A549 (cell line): ENCODE results near the gene EID1. TPM values are rescaled to one million over a fixed set of nuclear protein-coding genes. Genes with fewer than 3 reads are reported as not detected.
A peak's percentile ranks its signal among the peaks of the same experiment; 100 is the strongest.

ENCODE experiments used
- ATAC-seq, 2 experiments: fragments of 200-7000 bp in 1 of 2; fragments of >200 bp in 1 of 2; cut with Nextera tagmentation in 1 of 2; cut with Tn5 transposase in 1 of 2; 3 replicates each; pipeline versions ENCODE4 v1.8.0 to v1.9.1; 2018 to 2020; ENCODE audit warnings: mild to moderate bottlenecking in 1 of 2, moderate library complexity in 1 of 2
- CTCF ChIA-PET: fragments of 300-600 bp; sonication (Branson Sonifier 250); formaldehyde crosslinking; extraction: SDS; loops from one replicate; lab custom pipeline; 2021; ENCODE audit warnings: antibody characterized with exemption, inconsistent platforms; lab: Yijun Ruan, JAX
- POLR2A ChIA-PET: fragments of 350-600 bp; formaldehyde crosslinking; extraction: SDS; loops from one replicate; lab custom pipeline; 2021; ENCODE audit warnings: antibody characterized with exemption, inconsistent platforms; lab: Yijun Ruan, JAX
- DNase-seq, 2 experiments: peaks; one replicate each; pipeline versions ENCODE4 v3.0.0 to v3.0.0-alpha.2; 2011 to 2016; ENCODE audit warnings: low read depth in 1 of 2, low spot score in 1 of 2
- FAIRE-seq: peaks from 2 replicates; lab custom pipeline; 2011; peaks lifted over from hg19 to GRCh38; lab: Jason Lieb, UNC
- H3K27ac ChIP-seq, 2 experiments: fragments of >200 bp; sonication (Bioruptor Twin); formaldehyde crosslinking; 3 replicates each; pipeline ENCODE4 v1.5.1; 2016 to 2017
- H3K4me1 ChIP-seq: fragments of >200 bp; sonication (Bioruptor Twin); formaldehyde crosslinking; 3 replicates; pipeline ENCODE4 v1.6.1; 2016
- H3K4me2 ChIP-seq: fragments of >200 bp; sonication (Bioruptor Twin); formaldehyde crosslinking; 3 replicates; pipeline ENCODE4 v1.6.1; 2016
- H3K4me3 ChIP-seq: fragments of >200 bp; sonication (Bioruptor Twin); formaldehyde crosslinking; 3 replicates; pipeline ENCODE4 v1.5.1; 2016
- H3K9me3 ChIP-seq: fragments of >200 bp; sonication (Bioruptor Twin); formaldehyde crosslinking; 3 replicates; pipeline ENCODE4 v1.6.1; 2016
- BHLHE40 ChIP-seq: IDR thresholded peaks from 2 replicates; pipeline ENCODE4 v1.6.1; 2012; ENCODE audit warnings: low read depth, low read length, inconsistent platforms
- CBX2 ChIP-seq: fragments of 200-600 bp; sonication (generic); IDR thresholded peaks from 2 replicates; pipeline ENCODE4 v1.6.1; 2016; ENCODE audit warnings: low read depth, mild to moderate bottlenecking, borderline replicate concordance
- FOSL2 ChIP-seq, 2 experiments: fragments of 450-650 bp in 1 of 2; fragments of >200 bp in 1 of 2; sonication (Bioruptor Twin) in 1 of 2; formaldehyde crosslinking; IDR thresholded peaks; 2 replicates each; pipeline versions ENCODE4 v1.5.0 to v1.6.1; 2016 to 2020; ENCODE audit warnings: mild to moderate bottlenecking in 1 of 2, moderate library complexity in 1 of 2
- FOXS1 ChIP-seq: fragments of 250-450 bp; sonication (Bioruptor Pico); IDR thresholded peaks from 2 replicates; pipeline ENCODE4 v1.5.0; 2020; ENCODE audit warnings: mild to moderate bottlenecking, moderate library complexity
- GATA3 ChIP-seq: IDR thresholded peaks from 2 replicates; pipeline ENCODE4 v1.6.1; 2012; ENCODE audit warnings: borderline replicate concordance
- HOXB13 ChIP-seq: fragments of 250-450 bp; sonication (Bioruptor Pico); IDR thresholded peaks from 2 replicates; pipeline ENCODE4 v1.5.0; 2020; ENCODE audit warnings: low read depth, mild to moderate bottlenecking, moderate library complexity
- HOXB5 ChIP-seq: fragments of 250-450 bp; sonication (Bioruptor Pico); IDR thresholded peaks from 2 replicates; pipeline ENCODE4 v1.5.0; 2020; ENCODE audit warnings: mild to moderate bottlenecking, moderate library complexity
- JUN ChIP-seq, 2 experiments: fragments of >200 bp; sonication (Bioruptor Twin); formaldehyde crosslinking; IDR thresholded peaks; 2 replicates in 1 of 2; 3 replicates in 1 of 2; pipeline ENCODE4 v1.6.1; 2016 to 2017
- MAZ ChIP-seq: fragments of 150-350 bp; IDR thresholded peaks from 2 replicates; pipeline ENCODE4 v1.6.1; 2014; ENCODE audit warnings: antibody characterized with exemption, low read depth, low read length, borderline replicate concordance
- MYC ChIP-seq: IDR thresholded peaks from 2 replicates; pipeline ENCODE4 v1.6.1; 2012; ENCODE audit warnings: mild to moderate bottlenecking, inconsistent platforms, low read length, improper control_type of control experiment, borderline replicate concordance
- NFE2L2 ChIP-seq: fragments of 150-350 bp; conservative IDR thresholded peaks from 2 replicates; pipeline ENCODE4 v1.6.1; 2014; ENCODE audit warnings: low read length
- NR3C1 ChIP-seq: fragments of >200 bp; sonication (Bioruptor Twin); formaldehyde crosslinking; IDR thresholded peaks from 3 replicates; pipeline ENCODE4 v1.6.1; 2017
- PHF8 ChIP-seq: fragments of 200-600 bp; sonication (generic); IDR thresholded peaks from 2 replicates; pipeline ENCODE4 v1.6.1; 2016; ENCODE audit warnings: low read depth, mild to moderate bottlenecking, antibody characterized with exemption, moderate library complexity, borderline replicate concordance
- POLR2A ChIP-seq: IDR thresholded peaks from 2 replicates; pipeline ENCODE4 v1.6.1; 2012; ENCODE audit warnings: mild to moderate bottlenecking, low read length
- RAD21 ChIP-seq, 2 experiments: fragments of >200 bp in 1 of 2; sonication (Bioruptor Twin) in 1 of 2; formaldehyde crosslinking in 1 of 2; IDR thresholded peaks in 1 of 2; conservative IDR thresholded peaks in 1 of 2; 2 replicates in 1 of 2; 3 replicates in 1 of 2; pipeline ENCODE4 v1.6.1; 2012 to 2018; ENCODE audit warnings: inconsistent platforms in 1 of 2
- RARB ChIP-seq: fragments of 250-450 bp; sonication (Bioruptor Pico); IDR thresholded peaks from 2 replicates; pipeline ENCODE4 v1.8.0; 2021; ENCODE audit warnings: mild to moderate bottlenecking, moderate library complexity
- RFX5 ChIP-seq: fragments of 450-650 bp; IDR thresholded peaks from 2 replicates; pipeline ENCODE4 v1.7.1; 2014; ENCODE audit warnings: antibody characterized with exemption, mild to moderate bottlenecking, moderate library complexity
- SMC3 ChIP-seq: fragments of >200 bp; sonication (Bioruptor Twin); formaldehyde crosslinking; IDR thresholded peaks from 3 replicates; pipeline ENCODE4 v1.6.1; 2018; ENCODE audit warnings: inconsistent platforms
- SREBF2 ChIP-seq: fragments of 450-650 bp; IDR thresholded peaks from 2 replicates; pipeline ENCODE4 v1.6.1; 2014; ENCODE audit warnings: mild to moderate bottlenecking, moderate library complexity
- TFCP2L1 ChIP-seq: fragments of 250-450 bp; sonication (Bioruptor Pico); IDR thresholded peaks from 2 replicates; pipeline ENCODE4 v1.5.0; 2021; ENCODE audit warnings: mild to moderate bottlenecking
- TP53 ChIP-seq: fragments of 250-450 bp; sonication (Bioruptor Pico); IDR thresholded peaks from 2 replicates; pipeline ENCODE4 v1.5.0; 2021; ENCODE audit warnings: mild to moderate bottlenecking, moderate library complexity
- ZFP36 ChIP-seq: fragments of 450-650 bp; IDR thresholded peaks from 2 replicates; pipeline ENCODE4 v1.6.1; 2014; ENCODE audit warnings: borderline replicate concordance; ENCODE audit not compliant: partially characterized antibody
- ZNF302 ChIP-seq: fragments of 250-450 bp; sonication (Bioruptor Pico); IDR thresholded peaks from 2 replicates; pipeline ENCODE4 v1.9.0; 2021; ENCODE audit warnings: inconsistent platforms, mild to moderate bottlenecking, moderate library complexity
- WGBS: methylation state at CpG from one replicate; pipeline ENCODE4 v1.1.6; 2017; ENCODE audit errors: missing lambda C conversion rate; 5-methylcytosine and 5-hydroxymethylcytosine counted together
- polyA plus RNA-seq, 4 experiments: library from polyadenylated mRNA; depleted of rRNA in 3 of 4; stranded (reverse); fragments of >200 nt; fragmentation: RNase III in 1 of 4; extraction: RNeasy Plus Mini Kit Qiagen cat#74134 plus additional on column Dnase treatment in 1 of 4; gene quantifications; 2 replicates in 3 of 4; 3 replicates in 1 of 4; pipeline ENCODE4 v1.2.3, GENCODE V29; 2011 to 2017
- TF ChIP-seq, protein P1 (sequence below): fragments of >200 bp; sonication (Bioruptor Twin); formaldehyde crosslinking; IDR thresholded peaks from 2 replicates; pipeline ENCODE4 v1.6.1; 2016
- TF ChIP-seq, protein P2 (sequence below): fragments of 150-350 bp; IDR thresholded peaks from 2 replicates; pipeline ENCODE4 v1.6.1; 2014; ENCODE audit warnings: low read depth, mild to moderate bottlenecking, low read length
- TF ChIP-seq, protein P3 (sequence below): IDR thresholded peaks from 2 replicates; pipeline ENCODE4 v1.6.1; 2012; ENCODE audit warnings: low read depth, borderline replicate concordance
- TF ChIP-seq, protein P4 (sequence below): IDR thresholded peaks from 2 replicates; pipeline ENCODE4 v1.6.1; 2012
- TF ChIP-seq, protein P5 (sequence below): fragments of 250-450 bp; sonication (Bioruptor Pico); IDR thresholded peaks from 2 replicates; pipeline ENCODE4 v1.5.0; 2021; ENCODE audit warnings: mild to moderate bottlenecking, moderate library complexity, borderline replicate concordance

The EID1 gene
- polyA plus RNA-seq, 2 of the 4 experiments (the other 2 are of a cell fraction): 125 to 182 TPM

DNA sequence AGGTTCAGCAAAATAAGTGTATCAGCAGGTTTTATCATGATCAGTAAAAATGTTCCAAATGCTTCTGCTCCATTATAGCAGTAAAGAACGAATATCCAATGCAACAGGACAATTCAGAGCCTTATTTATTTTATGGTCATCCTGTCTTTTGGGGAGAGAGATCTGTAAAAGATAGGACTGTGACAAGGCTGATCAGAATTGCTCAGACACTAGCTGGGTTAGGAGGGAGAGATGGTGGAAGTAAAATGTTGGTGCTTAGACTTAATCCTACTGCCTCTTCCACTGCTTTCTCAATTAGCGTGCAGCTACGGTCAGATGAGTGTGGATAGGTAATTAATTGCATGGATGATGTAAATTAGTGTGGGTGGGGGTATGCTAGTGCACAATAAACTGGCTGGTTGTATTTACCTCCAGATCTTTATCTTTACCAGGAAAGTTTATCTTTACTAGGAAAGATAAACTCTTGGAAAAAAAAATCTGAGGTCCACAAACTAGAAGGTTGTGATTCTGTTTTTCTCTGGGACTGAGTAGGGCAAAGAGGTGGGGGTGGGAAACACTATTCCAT is 2.2 kb downstream of the EID1 start:
- no peak overlapping the region for H3K4me3 ChIP-seq
- FAIRE-seq (no peak), ATAC-seq (no peak), DNase-seq (no peak)
- peaks cover 15% of the 10 kb centered on the region; the same call in 1 of the 3 replicates for H3K4me1 ChIP-seq
- no peak overlapping the region for H3K27ac ChIP-seq
- no peak for TF ChIP-seq FOXS1 (CRISPR knock-in tag)
- TF ChIP-seq ZNF302 (CRISPR knock-in tag): no peak
- no peak for TF ChIP-seq HOXB5
- TF ChIP-seq, protein P1, sequence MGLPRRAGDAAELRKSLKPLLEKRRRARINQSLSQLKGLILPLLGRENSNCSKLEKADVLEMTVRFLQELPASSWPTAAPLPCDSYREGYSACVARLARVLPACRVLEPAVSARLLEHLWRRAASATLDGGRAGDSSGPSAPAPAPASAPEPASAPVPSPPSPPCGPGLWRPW: no peak
- TF ChIP-seq MAZ: no peak
- TF ChIP-seq, protein P2, sequence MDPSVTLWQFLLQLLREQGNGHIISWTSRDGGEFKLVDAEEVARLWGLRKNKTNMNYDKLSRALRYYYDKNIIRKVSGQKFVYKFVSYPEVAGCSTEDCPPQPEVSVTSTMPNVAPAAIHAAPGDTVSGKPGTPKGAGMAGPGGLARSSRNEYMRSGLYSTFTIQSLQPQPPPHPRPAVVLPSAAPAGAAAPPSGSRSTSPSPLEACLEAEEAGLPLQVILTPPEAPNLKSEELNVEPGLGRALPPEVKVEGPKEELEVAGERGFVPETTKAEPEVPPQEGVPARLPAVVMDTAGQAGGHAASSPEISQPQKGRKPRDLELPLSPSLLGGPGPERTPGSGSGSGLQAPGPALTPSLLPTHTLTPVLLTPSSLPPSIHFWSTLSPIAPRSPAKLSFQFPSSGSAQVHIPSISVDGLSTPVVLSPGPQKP: no peak
- no peak for TF ChIP-seq ZFP36
- no peak for TF ChIP-seq HOXB13 (CRISPR knock-in tag)
- no peak for TF ChIP-seq SREBF2
- no peak for TF ChIP-seq TFCP2L1 (CRISPR knock-in tag)
- WGBS: 80% methylated on average over 3 of the region's 3 CpGs
- peak overlapping the region; percentile 87 for H3K4me2 ChIP-seq
- CTCF ChIA-PET: interaction anchor here (1.0 to 1.8 kb wide), 3 partner anchors 9 to 85 kb away, joined by 3 to 7 read pairs (median 5); no protein-coding TSS in a partner anchor
- POLR2A ChIA-PET: no interaction called here
- H3K9me3 ChIP-seq: no peaks in the 10 kb centered on the region

DNA sequence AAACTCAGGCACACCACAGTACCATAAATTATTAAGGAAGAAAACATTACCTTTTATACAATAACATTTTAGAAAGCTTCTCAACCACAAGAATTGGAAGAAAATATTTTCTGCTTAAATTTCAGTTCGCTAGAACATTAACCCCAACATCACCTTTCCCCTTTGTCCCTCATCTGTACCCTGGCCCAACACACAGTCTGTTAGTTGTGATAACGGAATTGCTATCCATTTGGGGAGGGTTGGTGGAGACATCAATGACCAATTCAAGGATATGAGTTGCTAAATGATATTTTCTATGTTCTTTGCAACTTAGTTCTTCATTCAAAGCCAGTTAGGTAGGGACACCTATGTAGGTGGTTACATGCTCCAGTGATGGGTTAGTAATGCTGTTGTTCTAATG is 5.8 kb downstream of the EID1 start:
- H3K4me1 ChIP-seq: peaks cover 20% of the 10 kb centered on the region; the same call in 2 of the 3 replicates
- FAIRE-seq (no peak), ATAC-seq (no peak), DNase-seq (no peak)
- no peak overlapping the region for H3K4me3 ChIP-seq
- TF ChIP-seq GATA3 (no peak), PHF8 (no peak), RFX5 (no peak), TFCP2L1 (CRISPR knock-in tag) (no peak), TP53 (CRISPR knock-in tag) (no peak), HOXB5 (no peak)
- TF ChIP-seq, protein P3, sequence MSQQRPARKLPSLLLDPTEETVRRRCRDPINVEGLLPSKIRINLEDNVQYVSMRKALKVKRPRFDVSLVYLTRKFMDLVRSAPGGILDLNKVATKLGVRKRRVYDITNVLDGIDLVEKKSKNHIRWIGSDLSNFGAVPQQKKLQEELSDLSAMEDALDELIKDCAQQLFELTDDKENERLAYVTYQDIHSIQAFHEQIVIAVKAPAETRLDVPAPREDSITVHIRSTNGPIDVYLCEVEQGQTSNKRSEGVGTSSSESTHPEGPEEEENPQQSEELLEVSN: no peak
- ChIA-PET CTCF (no interaction called here), POLR2A (no interaction called here)
- no peak overlapping the region for H3K27ac ChIP-seq
- 61% methylated on average over 2 of the region's 2 CpGs for WGBS
- H3K9me3 ChIP-seq: no peaks in the 10 kb centered on the region
- H3K4me2 ChIP-seq: no peak overlapping the region

DNA sequence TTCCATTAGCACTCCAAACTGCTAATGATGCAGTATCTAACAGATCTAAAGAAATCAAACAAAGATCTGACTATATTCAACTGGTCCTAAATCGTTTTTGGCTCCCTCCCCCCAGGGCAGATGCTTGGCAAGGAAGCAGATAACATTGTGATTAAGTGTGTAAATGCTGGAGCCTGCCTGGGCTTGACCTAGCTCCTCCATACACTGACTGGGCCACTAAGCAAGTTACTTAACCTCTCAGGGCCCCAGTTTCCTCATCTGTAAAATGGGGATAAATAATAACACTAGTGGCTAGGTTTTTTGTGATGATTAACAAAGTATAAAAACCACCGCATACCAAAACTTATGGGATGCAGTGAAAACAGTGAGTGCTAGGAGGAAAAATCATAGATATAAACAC is 9.2 kb downstream of the EID1 start:
- no peak for DNase-seq
- ATAC-seq: no peak
- CTCF ChIA-PET: no interaction called here
- POLR2A ChIA-PET: no interaction called here
- Histone ChIP-seq H3K4me1 (peaks cover 11% of the 10 kb centered on the region; the same call in 2 of the 3 replicates), H3K27ac (no peak overlapping the region), H3K4me3 (no peak overlapping the region), H3K9me3 (no peaks in the 10 kb centered on the region), H3K4me2 (no peak overlapping the region)
- 42% methylated on average over 2 of the region's 2 CpGs for WGBS
- no peak for FAIRE-seq
- no peak for TF ChIP-seq NFE2L2
- TF ChIP-seq, protein P2: no peak
- no peak for TF ChIP-seq MYC
- TF ChIP-seq, protein P1: no peak
- TF ChIP-seq, protein P4, sequence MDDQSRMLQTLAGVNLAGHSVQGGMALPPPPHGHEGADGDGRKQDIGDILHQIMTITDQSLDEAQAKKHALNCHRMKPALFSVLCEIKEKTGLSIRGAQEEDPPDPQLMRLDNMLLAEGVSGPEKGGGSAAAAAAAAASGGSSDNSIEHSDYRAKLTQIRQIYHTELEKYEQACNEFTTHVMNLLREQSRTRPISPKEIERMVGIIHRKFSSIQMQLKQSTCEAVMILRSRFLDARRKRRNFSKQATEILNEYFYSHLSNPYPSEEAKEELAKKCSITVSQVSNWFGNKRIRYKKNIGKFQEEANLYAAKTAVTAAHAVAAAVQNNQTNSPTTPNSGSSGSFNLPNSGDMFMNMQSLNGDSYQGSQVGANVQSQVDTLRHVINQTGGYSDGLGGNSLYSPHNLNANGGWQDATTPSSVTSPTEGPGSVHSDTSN: no peak
- no peak for TF ChIP-seq FOSL2 (IDR thresholded peaks at IDR 0.05)
- TF ChIP-seq FOSL2 (CRISPR knock-in tag; IDR thresholded peaks at IDR 0.05): no peak
- no peak for TF ChIP-seq POLR2A
- TF ChIP-seq JUN (IDR thresholded peaks at IDR 0.05): no peak
- no peak for TF ChIP-seq SMC3
- no peak for TF ChIP-seq RARB (CRISPR knock-in tag)
- no peak for TF ChIP-seq ZFP36
- TF ChIP-seq RAD21 (conservative IDR thresholded peaks at IDR 0.05 in 1 of 2, IDR thresholded peaks at IDR 0.05 in 1 of 2): no peak
- no peak for TF ChIP-seq CBX2
- no peak for TF ChIP-seq PHF8
- no peak for TF ChIP-seq NR3C1
- TF ChIP-seq, protein P5, sequence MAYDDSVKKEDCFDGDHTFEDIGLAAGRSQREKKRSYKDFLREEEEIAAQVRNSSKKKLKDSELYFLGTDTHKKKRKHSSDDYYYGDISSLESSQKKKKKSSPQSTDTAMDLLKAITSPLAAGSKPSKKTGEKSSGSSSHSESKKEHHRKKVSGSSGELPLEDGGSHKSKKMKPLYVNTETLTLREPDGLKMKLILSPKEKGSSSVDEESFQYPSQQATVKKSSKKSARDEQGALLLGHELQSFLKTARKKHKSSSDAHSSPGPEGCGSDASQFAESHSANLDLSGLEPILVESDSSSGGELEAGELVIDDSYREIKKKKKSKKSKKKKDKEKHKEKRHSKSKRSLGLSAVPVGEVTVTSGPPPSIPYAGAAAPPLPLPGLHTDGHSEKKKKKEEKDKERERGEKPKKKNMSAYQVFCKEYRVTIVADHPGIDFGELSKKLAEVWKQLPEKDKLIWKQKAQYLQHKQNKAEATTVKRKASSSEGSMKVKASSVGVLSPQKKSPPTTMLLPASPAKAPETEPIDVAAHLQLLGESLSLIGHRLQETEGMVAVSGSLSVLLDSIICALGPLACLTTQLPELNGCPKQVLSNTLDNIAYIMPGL (CRISPR knock-in tag): no peak
- no peak for TF ChIP-seq BHLHE40
